HepG2 (cell line): Measurements from ENCODE around the gene GRIN3B. TPM values are rescaled to one million over a fixed set of nuclear protein-coding genes. Genes with fewer than 3 reads are reported as not detected.

Source experiments
- ELF3 ChIP-seq: IDR thresholded peaks from 2 replicates; pipeline ENCODE4 v1.6.1; 2016; ENCODE audit warnings: missing genetic modification reagents, missing compliant biosample characterization
- HNRNPLL ChIP-seq: fragments of 200-400 bp; formaldehyde crosslinking; IDR thresholded peaks from 2 replicates; pipeline ENCODE4 v1.6.1; 2017; ENCODE audit warnings: mild to moderate bottlenecking, low read depth, low read length; ENCODE audit not compliant: poor library complexity, severe bottlenecking
- NKX3-1 ChIP-seq: sonication (generic); formaldehyde crosslinking; IDR thresholded peaks from 2 replicates; pipeline ENCODE4 v1.5.0; 2020; ENCODE audit warnings: missing genetic modification reagents
- SRSF1 ChIP-seq: fragments of 200-400 bp; formaldehyde crosslinking; optimal IDR thresholded peaks from 2 replicates; pipeline ENCODE3; 2017; ENCODE audit warnings: mild to moderate bottlenecking, low read depth, low read length, moderate library complexity
- ZNF792 ChIP-seq: IDR thresholded peaks from 2 replicates; pipeline ENCODE4 v1.6.1; 2016
- polyA plus RNA-seq, 8 experiments: library from polyadenylated mRNA; depleted of rRNA in 3 of 8; stranded (reverse) in 7 of 8; unstranded in 1 of 8; fragments of >200 nt; fragmentation: Illumina TruSeq in 4 of 8; extraction: Trizol in 4 of 8; gene quantifications; 2 replicates each; pipeline versions ENCODE4 v1.2.1 to v1.2.3, GENCODE V29; 2011 to 2016; ENCODE audit warnings: low read depth in 4 of 8, missing spikeins in 1 of 8, mixed read lengths in 1 of 8; ENCODE audit not compliant: insufficient read depth in 1 of 8
- total RNA-seq, 5 experiments: library from RNA; depleted of rRNA; stranded (reverse); fragments of >200 nt; fragmentation: Illumina TruSeq; extraction: Trizol; gene quantifications; 2 replicates each; pipeline ENCODE4 v1.2.3, GENCODE V29; 2016; ENCODE audit warnings: low read depth in 1 of 5
- TF ChIP-seq, protein P1 (sequence below): sonication (generic); formaldehyde crosslinking; IDR thresholded peaks from 2 replicates; pipeline ENCODE4 v1.4.0; 2020; ENCODE audit warnings: missing genetic modification reagents
- TF ChIP-seq, protein P2 (sequence below): IDR thresholded peaks from 2 replicates; pipeline ENCODE4 v1.6.1; 2016
- TF ChIP-seq, protein P3 (sequence below): sonication (generic); formaldehyde crosslinking; IDR thresholded peaks from 2 replicates; pipeline ENCODE4 v1.4.0; 2020; ENCODE audit warnings: mild to moderate bottlenecking, missing genetic modification reagents
- TF ChIP-seq, protein P4 (sequence below): IDR thresholded peaks from 2 replicates; pipeline ENCODE4 v1.6.1; 2016; ENCODE audit warnings: low read depth, missing genetic modification reagents, missing compliant biosample characterization

GRIN3B gene
- total and polyA plus RNA-seq, 2 of the 13 experiments (the other 11 are each of a cell fraction or from before 2014, with no cell fraction given) = 0.07 to 0.20 TPM

DNA sequence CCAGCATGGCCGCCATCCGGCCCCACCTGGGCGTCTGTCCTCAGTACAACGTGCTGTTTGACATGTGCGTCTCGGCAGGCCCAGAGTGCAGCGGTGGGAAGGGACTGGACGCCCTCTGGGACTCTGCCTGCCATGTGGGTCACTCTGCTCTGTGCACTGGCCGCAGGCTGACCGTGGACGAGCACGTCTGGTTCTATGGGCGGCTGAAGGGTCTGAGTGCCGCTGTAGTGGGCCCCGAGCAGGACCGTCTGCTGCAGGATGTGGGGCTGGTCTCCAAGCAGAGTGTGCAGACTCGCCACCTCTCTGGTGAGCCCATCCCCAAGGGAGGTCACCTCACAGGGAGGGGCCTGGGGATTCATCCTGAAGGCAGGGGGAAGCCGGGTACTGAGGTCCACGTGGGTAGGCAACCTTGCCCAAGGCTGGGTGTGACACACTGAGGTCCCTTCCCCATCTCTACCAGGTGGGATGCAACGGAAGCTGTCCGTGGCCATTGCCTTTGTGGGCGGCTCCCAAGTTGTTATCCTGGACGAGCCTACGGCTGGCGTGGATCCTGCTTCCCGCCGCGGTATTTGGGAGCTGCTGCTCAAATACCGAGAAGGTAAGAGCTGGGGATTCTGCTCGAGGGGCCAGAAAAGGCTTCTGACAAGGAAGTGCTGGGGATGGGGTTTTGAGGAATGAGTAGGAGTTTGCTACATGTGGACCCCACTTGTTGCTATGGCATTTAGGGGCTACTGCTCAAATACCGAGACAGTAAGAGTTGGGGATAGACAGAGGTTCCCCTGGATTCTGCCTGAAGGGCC, 51.0 kb downstream of the GRIN3B start (continued):
- TF ChIP-seq, protein P1, sequence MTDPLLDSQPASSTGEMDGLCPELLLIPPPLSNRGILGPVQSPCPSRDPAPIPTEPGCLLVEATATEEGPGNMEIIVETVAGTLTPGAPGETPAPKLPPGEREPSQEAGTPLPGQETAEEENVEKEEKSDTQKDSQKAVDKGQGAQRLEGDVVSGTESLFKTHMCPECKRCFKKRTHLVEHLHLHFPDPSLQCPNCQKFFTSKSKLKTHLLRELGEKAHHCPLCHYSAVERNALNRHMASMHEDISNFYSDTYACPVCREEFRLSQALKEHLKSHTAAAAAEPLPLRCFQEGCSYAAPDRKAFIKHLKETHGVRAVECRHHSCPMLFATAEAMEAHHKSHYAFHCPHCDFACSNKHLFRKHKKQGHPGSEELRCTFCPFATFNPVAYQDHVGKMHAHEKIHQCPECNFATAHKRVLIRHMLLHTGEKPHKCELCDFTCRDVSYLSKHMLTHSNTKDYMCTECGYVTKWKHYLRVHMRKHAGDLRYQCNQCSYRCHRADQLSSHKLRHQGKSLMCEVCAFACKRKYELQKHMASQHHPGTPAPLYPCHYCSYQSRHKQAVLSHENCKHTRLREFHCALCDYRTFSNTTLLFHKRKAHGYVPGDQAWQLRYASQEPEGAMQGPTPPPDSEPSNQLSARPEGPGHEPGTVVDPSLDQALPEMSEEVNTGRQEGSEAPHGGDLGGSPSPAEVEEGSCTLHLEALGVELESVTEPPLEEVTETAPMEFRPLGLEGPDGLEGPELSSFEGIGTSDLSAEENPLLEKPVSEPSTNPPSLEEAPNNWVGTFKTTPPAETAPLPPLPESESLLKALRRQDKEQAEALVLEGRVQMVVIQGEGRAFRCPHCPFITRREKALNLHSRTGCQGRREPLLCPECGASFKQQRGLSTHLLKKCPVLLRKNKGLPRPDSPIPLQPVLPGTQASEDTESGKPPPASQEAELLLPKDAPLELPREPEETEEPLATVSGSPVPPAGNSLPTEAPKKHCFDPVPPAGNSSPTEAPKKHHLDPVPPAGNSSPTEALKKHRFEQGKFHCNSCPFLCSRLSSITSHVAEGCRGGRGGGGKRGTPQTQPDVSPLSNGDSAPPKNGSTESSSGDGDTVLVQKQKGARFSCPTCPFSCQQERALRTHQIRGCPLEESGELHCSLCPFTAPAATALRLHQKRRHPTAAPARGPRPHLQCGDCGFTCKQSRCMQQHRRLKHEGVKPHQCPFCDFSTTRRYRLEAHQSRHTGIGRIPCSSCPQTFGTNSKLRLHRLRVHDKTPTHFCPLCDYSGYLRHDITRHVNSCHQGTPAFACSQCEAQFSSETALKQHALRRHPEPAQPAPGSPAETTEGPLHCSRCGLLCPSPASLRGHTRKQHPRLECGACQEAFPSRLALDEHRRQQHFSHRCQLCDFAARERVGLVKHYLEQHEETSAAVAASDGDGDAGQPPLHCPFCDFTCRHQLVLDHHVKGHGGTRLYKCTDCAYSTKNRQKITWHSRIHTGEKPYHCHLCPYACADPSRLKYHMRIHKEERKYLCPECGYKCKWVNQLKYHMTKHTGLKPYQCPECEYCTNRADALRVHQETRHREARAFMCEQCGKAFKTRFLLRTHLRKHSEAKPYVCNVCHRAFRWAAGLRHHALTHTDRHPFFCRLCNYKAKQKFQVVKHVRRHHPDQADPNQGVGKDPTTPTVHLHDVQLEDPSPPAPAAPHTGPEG = no peak
- TF ChIP-seq ELF3 (CRISPR knock-in tag) = peak; percentile 35; the same call in 1 of the 2 replicates
- peak; percentile 28; the same call in 1 of the 2 replicates for TF ChIP-seq ZNF792 (CRISPR knock-in tag)
- TF ChIP-seq HNRNPLL = peak; percentile 38
- TF ChIP-seq, protein P2, sequence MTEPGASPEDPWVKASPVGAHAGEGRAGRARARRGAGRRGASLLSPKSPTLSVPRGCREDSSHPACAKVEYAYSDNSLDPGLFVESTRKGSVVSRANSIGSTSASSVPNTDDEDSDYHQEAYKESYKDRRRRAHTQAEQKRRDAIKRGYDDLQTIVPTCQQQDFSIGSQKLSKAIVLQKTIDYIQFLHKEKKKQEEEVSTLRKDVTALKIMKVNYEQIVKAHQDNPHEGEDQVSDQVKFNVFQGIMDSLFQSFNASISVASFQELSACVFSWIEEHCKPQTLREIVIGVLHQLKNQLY = no peak
- TF ChIP-seq, protein P3, sequence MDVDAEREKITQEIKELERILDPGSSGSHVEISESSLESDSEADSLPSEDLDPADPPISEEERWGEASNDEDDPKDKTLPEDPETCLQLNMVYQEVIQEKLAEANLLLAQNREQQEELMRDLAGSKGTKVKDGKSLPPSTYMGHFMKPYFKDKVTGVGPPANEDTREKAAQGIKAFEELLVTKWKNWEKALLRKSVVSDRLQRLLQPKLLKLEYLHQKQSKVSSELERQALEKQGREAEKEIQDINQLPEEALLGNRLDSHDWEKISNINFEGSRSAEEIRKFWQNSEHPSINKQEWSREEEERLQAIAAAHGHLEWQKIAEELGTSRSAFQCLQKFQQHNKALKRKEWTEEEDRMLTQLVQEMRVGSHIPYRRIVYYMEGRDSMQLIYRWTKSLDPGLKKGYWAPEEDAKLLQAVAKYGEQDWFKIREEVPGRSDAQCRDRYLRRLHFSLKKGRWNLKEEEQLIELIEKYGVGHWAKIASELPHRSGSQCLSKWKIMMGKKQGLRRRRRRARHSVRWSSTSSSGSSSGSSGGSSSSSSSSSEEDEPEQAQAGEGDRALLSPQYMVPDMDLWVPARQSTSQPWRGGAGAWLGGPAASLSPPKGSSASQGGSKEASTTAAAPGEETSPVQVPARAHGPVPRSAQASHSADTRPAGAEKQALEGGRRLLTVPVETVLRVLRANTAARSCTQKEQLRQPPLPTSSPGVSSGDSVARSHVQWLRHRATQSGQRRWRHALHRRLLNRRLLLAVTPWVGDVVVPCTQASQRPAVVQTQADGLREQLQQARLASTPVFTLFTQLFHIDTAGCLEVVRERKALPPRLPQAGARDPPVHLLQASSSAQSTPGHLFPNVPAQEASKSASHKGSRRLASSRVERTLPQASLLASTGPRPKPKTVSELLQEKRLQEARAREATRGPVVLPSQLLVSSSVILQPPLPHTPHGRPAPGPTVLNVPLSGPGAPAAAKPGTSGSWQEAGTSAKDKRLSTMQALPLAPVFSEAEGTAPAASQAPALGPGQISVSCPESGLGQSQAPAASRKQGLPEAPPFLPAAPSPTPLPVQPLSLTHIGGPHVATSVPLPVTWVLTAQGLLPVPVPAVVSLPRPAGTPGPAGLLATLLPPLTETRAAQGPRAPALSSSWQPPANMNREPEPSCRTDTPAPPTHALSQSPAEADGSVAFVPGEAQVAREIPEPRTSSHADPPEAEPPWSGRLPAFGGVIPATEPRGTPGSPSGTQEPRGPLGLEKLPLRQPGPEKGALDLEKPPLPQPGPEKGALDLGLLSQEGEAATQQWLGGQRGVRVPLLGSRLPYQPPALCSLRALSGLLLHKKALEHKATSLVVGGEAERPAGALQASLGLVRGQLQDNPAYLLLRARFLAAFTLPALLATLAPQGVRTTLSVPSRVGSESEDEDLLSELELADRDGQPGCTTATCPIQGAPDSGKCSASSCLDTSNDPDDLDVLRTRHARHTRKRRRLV (CRISPR knock-in tag) = no peak
- no peak for TF ChIP-seq SRSF1
- TF ChIP-seq, protein P4, sequence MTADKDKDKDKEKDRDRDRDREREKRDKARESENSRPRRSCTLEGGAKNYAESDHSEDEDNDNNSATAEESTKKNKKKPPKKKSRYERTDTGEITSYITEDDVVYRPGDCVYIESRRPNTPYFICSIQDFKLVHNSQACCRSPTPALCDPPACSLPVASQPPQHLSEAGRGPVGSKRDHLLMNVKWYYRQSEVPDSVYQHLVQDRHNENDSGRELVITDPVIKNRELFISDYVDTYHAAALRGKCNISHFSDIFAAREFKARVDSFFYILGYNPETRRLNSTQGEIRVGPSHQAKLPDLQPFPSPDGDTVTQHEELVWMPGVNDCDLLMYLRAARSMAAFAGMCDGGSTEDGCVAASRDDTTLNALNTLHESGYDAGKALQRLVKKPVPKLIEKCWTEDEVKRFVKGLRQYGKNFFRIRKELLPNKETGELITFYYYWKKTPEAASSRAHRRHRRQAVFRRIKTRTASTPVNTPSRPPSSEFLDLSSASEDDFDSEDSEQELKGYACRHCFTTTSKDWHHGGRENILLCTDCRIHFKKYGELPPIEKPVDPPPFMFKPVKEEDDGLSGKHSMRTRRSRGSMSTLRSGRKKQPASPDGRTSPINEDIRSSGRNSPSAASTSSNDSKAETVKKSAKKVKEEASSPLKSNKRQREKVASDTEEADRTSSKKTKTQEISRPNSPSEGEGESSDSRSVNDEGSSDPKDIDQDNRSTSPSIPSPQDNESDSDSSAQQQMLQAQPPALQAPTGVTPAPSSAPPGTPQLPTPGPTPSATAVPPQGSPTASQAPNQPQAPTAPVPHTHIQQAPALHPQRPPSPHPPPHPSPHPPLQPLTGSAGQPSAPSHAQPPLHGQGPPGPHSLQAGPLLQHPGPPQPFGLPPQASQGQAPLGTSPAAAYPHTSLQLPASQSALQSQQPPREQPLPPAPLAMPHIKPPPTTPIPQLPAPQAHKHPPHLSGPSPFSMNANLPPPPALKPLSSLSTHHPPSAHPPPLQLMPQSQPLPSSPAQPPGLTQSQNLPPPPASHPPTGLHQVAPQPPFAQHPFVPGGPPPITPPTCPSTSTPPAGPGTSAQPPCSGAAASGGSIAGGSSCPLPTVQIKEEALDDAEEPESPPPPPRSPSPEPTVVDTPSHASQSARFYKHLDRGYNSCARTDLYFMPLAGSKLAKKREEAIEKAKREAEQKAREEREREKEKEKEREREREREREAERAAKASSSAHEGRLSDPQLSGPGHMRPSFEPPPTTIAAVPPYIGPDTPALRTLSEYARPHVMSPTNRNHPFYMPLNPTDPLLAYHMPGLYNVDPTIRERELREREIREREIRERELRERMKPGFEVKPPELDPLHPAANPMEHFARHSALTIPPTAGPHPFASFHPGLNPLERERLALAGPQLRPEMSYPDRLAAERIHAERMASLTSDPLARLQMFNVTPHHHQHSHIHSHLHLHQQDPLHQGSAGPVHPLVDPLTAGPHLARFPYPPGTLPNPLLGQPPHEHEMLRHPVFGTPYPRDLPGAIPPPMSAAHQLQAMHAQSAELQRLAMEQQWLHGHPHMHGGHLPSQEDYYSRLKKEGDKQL = peak; percentile 24; the same call in 1 of the 2 replicates
- 0 out of 2 replicates have a peak, but pooled peaks have one; percentile 51 for TF ChIP-seq NKX3-1 (CRISPR knock-in tag)
